ENCODE results near the gene ALLC.
"Not testable (repeated sequence)": the region's sequence is repeated elsewhere in the genome, so short reads cannot be mapped to it uniquely, and the experiment has no call there.

The ALLC gene

GRCh38 chr2:3626812-3627499, 31.0 kb upstream of the ALLC start:
- DNase-seq, result no peak

GRCh38 chr2:3627500-3628100, 30.4 kb upstream of the ALLC start:
- no peak for DNase-seq

GRCh38 chr2:3628241-3628679, 29.7 kb upstream of the ALLC start:
- DNase-seq, result no peak

- DNase-seq, result no peak
Measured at GRCh38 chr2:3628800-3629199, 29.2 kb upstream of the ALLC start.

- no peak for DNase-seq
Measured at GRCh38 chr2:3630631-3631030, 27.4 kb upstream of the ALLC start.

- DNase-seq, result no peak
Measured at GRCh38 chr2:3631161-3631850, 26.7 kb upstream of the ALLC start.

GRCh38 chr2:3631851-3632659, 25.9 kb upstream of the ALLC start:
- no peak for DNase-seq

- DNase-seq, result no peak
Measured at GRCh38 chr2:3633089-3633981, 24.7 kb upstream of the ALLC start.

- DNase-seq, result no peak
Measured at GRCh38 chr2:3633982-3634595, 23.9 kb upstream of the ALLC start.

- no peak for DNase-seq
Measured at GRCh38 chr2:3634596-3635121, 23.3 kb upstream of the ALLC start.

- DNase-seq, result no peak
Measured at GRCh38 chr2:3635171-3635974, 22.6 kb upstream of the ALLC start.

- not testable (repeated sequence) for DNase-seq
Measured at GRCh38 chr2:3635975-3636327, 22.0 kb upstream of the ALLC start.

- no peak for DNase-seq
Measured at GRCh38 chr2:3636586-3637310, 21.3 kb upstream of the ALLC start.

- DNase-seq, result no peak
Measured at GRCh38 chr2:3637311-3637675, 20.7 kb upstream of the ALLC start.

GRCh38 chr2:3637692-3638455, 20.1 kb upstream of the ALLC start:
- DNase-seq, result no peak

- no peak for DNase-seq
Measured at GRCh38 chr2:3638456-3638810, 19.6 kb upstream of the ALLC start.

- DNase-seq, result no peak
Measured at GRCh38 chr2:3639015-3639630, 18.9 kb upstream of the ALLC start.

- DNase-seq, result no peak
Measured at GRCh38 chr2:3639653-3640052, 18.3 kb upstream of the ALLC start.

GRCh38 chr2:3641181-3641580, 16.8 kb upstream of the ALLC start:
- no peak for DNase-seq

All from inflammatory macrophage (primary cell).